Erythroblast (primary cell): ENCODE measurements around the gene ACVR1C.

ENCODE experiments used
- GATA1 ChIP-seq: IDR thresholded peaks from 2 replicates; pipeline ENCODE4 v1.6.1; 2011; ENCODE audit warnings: low read depth, mild to moderate bottlenecking, control low read depth, low read length, moderate library complexity
- POLR2A ChIP-seq: IDR thresholded peaks from 2 replicates; pipeline ENCODE4 v1.6.1; 2011; ENCODE audit warnings: mild to moderate bottlenecking, low read length

- no peak for TF ChIP-seq POLR2A
- TF ChIP-seq GATA1 = no peak
These were observed 35.7 kb downstream of the ACVR1C start for GRCh38 chr2:157592948-157593347.
